DMS153 (cell line): Measurements from ENCODE around the gene ABHD11.

Experiments used
- DNase-seq: peaks from one replicate; lab custom pipeline; 2025; lab: John Stamatoyannopoulos, UW

ABHD11 gene

DNA sequence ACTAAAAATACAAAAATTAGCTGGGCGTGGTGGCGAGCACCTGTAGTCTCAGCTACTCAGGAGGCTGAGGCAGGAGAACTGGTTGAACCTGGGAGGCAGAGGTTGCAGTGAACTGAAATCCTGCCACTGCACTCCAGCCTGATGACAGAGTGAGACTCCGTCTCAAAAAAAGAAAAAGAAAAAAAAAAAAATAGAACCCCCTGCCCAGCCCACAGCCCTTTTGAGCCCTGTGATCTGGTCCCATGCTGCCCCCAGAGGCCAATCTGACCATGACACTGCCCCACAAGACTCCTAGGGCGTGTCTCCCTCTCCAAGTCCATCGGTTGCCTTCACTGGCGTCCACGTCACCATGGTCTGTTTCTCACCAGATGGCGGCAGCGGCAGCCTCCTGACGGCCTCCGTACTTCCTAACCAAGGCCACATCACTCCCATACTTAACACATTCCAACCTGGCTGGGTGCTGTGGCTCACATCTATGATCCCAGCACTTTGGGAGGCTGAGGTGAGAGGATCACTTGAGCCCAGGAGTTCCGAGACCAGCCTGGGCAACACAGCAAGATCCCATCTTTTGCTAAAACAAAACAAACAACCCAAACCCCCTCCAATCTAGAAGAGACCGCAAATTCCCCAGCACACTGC, 37.1 kb downstream of the ABHD11 start:
- DNase-seq, result no peak

DNA sequence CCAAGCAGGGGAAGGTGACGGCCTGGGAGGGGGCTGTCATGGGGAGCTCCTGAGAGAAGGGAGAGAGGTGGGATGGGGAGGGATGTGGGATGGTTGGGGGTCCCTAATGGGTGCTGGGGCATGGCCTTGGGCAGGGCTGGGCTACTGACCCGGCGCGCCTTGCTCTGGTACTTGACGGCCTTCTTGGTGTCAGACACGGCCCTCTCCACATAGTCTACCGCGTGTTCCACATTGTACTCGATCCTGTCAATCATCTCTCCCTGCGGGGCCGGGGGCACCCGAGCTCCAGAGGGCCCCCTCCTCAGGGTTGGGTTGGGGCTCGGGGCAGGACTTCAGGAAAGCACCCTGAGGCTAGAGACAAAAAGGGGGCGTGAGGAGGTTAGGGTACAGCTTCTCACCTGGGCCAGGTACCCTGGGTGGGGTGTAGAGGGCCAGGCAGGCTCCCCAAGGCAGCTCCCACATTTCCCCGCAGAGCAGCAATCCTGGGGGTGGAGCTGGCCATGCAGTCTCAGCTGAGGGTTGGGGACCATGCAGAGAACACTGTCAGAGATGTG, 37.9 kb downstream of the ABHD11 start:
- DNase-seq, result no peak

DNA sequence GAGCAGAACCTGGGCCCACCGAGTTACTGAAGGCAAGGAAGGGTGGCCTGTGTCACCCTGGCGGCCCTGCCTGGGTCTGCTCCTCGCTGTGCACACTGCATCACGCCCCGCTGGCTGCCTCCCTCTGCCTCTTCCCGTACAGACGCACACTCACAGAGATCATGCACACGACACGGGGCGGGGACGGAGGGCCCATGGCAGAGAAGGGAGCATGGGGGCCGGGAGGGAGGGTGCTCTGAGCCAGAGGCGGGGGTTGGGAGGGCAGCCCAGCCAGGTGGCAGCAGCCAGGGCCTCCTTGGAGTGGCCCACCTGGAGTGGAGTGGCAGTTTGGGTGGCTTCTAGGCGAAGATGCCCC, 38.6 kb downstream of the ABHD11 start:
- DNase-seq, result no peak

DNA sequence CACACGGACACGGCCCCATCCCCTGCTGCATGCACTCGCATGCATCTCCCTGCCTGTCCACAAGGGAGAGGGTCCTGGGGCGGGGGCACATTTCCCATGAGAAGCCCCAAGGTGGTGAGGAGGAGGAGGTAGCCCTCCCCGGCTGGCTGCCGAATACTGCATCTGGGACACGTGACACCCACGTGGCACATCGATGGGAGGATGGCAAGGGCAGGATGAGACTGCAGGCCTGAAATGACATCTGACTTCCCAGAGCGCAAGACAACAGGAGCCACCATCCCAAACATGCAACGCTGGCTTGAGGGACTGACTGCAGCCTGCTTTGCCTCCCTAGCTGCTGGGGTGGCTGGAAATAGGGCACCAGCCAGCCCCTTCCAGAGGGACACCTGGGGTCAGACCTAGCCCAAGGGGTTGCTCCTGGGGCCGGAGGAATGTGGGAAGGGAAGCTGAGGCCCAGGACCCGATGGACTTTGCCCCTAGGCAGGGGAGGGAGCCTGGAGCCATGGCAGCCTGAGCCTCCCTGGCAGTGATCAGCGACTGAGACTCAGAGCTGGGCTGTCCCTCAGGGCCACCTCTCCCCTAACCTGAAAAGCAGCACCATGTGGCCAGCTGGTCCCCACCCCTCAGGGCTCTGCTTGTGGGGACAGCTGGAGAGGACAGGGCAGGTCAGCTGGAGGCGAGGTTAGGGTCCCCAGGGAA, 39.1 kb downstream of the ABHD11 start:
- no peak for DNase-seq

DNA sequence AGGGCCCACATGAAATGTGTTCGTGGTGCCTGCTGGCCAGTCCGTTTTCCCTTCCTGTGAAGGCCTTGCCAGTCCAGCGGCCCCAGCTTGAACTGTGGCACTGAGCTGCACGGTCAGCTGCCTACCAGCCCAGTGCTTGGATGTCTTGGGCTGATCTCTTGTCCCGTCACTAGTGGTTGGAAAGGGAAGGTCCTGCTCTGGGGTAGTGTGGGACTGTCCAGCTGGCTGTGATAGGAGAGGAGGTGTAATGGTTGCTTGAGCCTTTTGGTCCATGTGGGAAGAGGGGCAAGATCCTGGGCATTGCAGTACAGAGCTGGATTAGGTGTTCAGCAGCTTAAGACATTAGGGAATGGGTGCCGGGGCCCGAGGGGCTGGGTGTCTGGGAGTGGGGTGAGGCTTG, 40.2 kb downstream of the ABHD11 start:
- no peak for DNase-seq

DNA sequence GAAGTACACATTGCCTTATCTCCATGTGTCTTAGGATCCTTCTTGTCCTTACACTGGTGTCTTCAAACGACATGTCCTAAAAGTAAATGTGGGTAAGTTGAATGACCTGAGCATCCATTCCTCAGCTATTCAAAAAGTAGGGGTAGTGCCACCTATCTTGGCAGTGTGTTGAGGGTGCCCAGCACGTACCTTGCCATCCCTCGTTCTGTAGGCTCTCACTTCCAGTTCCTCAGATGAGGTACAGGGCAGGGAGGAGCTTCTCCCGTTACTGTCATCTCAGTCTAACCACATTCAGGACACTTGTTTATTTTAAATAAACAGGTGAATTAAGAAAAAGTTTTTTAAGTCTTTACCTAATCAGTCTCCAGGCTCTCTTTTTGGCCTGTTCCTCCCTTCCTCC, 42.2 kb downstream of the ABHD11 start:
- no peak for DNase-seq

DNA sequence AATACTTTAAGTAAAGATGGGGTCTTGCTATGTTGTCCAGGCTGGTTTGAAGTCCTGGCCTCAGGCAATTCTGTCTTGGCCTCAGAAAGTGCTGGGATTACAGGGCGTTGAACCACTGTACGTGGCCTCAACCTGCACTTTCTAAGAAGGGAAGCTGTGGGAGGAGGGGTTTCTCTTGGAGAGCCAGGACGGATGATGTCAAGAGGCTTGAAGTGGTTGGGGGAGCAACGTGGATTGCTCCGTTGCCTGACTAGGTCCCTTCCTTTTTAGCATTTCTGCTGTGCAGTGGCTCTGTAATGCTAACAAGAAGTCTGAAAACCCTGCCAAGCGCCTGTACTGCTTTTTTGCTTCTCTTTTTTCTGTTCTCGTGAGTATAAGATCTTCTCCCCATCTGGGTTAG, 48.0 kb downstream of the ABHD11 start:
- DNase-seq, result no peak

DNA sequence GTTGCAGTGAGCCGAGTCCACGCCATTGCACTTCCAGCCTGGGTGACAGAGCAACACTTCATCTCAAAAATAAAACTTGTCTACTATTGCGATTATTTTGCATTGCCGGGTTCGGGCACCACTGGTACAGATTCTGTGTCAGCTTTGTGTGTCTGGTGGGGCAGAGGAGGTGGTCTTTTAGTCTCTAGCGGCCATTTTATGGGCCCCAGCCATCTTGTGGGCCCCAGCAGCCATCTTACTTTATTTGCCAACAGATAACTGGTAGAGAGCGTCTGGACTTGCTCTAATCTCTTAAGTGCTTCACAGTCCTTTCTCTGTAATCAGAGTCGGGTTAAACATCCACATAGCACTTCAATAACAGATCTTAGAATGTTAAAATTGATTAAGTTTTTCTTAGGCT, 50.3 kb downstream of the ABHD11 start:
- DNase-seq, result no peak
